Stimulated activated CD4-positive, alpha-beta T cell treated with anti-CD3 and anti-CD28 coated beads, Interleukin-1b, Interleukin-23, amount 100 ng/mL, for 24 hours (primary cell): ENCODE measurements around the gene GUCA1C.

Source experiments
- DNase-seq, 4 experiments: peaks; one replicate each; pipeline ENCODE4 v3.0.0-alpha.2; 2020; ENCODE audit warnings: low read depth in 4 of 4, low spot score in 1 of 4

Gene GUCA1C

DNA sequence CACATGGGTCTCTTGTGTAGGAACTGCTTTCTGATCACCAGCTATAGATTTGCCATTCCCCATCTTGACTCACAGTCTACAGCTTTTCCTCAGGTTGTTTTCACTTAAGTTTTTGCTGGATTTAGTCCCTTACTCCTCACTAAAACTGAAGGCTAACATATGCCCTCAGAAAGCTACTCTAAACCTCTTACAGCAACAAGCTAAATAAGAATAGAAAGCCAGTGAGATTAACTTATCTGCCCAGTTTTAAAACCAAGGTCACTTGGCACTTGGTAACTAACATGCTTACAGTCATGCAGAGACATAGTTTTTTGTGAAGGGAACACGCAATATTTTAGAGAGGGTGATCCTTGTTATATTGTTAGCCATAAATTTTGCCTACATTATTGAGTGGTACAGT lies at the start of gene GUCA1C:
GUCA1C (minus strand) TSS at position 180 of the 400 bp plus-strand sequence; CDS start at position 63, 117 bp downstream.
- DNase-seq, result no peak

DNA sequence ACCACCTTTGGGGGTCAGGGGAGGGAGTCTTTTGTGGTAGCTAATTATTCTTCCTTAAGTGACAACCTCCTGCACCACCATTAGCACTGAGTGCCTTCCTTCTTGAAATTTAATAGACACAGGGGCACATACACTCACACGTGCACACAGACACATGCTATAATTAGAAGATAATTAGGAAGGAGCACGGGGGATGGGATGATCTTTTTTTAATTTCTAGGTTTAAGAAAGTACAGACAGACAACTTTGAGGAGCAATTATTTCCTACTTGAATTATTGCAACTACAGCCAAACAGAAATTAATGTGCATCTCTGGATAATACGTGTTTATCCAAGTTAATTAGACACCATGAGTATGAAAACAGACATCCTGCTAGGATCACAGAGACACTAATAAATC lies 44.8 kb upstream of the GUCA1C start:
- no peak for DNase-seq

- no peak for DNase-seq
These were observed 32.2 kb upstream of the GUCA1C start for GRCh38 chr3:108985844-108986243.

DNA sequence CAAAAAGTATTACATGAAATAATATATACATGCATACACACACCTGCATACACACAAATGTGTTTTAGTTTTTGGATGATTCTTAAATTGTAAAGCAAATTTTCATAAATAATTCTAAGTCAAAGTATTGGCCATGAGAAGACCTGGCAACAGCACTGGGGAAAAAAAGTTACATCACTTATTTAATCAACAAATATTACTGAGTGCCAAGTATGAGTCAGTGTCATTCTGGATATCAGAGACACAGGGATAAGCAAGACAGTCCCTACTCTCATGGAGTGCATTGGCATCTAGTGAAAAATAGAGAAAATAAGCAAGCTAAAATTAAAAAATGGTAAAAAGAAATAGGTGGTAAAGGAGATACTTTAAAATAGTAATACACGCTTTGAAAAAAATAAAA lies 29.4 kb upstream of the GUCA1C start:
- no peak for DNase-seq

DNA sequence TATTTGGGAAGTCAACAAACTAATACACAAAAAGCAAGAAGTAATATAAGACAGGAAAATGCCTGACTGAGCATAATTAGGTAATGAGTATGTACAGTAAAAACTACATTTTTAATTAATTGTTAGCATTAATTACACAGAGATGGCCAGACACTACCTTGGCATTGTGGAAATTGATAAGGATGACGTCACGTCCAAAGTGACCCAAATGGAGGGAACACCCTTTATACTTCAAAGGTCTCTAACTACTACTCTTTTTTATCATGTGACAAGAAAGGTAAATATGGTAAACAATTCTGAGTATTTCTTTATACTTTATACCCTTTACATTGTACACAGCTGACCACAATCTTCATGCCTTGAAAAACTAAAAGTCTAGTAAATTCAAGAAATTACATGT lies 22.4 kb upstream of the GUCA1C start:
- DNase-seq, result no peak

DNA sequence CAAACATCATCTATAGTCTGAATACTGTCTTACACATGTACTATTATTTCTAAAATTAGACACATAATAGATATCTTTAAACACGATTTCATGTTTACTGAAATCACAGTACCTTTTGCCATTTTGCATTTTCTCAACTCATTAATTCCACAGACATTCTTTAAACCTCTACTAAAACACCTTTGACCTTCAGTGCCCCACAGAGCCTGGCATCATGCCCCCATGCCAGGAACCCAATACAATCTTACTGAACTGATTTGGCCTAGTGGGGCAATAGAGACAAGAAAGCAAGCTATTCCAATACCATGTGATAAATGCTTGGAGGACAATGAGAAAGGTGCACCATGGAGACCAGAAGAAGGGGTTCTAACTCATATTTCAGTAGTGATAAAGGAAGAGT lies 19.3 kb upstream of the GUCA1C start:
- DNase-seq, result no peak

DNA sequence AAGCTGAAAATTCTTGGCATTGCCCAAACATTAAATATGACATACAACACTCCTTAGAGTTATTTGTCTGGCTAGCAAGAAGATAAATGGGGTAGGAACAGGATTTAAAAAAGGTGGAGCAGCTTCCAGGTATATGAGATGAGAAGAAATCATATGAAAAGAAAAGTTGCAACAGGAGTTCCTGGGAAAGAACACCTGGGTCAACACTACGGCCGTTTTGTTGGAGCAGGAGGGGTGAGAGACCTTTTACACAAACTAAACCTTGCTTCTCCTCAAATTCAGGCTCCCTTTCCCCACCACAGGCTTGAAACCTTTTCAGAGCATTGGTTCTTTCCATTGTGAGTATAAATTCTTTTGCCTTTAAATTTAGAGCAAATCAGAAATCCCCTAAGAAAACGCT lies 18.8 kb upstream of the GUCA1C start:
- no peak for DNase-seq

GRCh38 chr3:108970561-108970960 lies 16.9 kb upstream of the GUCA1C start:
- DNase-seq, result no peak

GRCh38 chr3:108966773-108967172 lies 13.1 kb upstream of the GUCA1C start:
- no peak for DNase-seq

DNA sequence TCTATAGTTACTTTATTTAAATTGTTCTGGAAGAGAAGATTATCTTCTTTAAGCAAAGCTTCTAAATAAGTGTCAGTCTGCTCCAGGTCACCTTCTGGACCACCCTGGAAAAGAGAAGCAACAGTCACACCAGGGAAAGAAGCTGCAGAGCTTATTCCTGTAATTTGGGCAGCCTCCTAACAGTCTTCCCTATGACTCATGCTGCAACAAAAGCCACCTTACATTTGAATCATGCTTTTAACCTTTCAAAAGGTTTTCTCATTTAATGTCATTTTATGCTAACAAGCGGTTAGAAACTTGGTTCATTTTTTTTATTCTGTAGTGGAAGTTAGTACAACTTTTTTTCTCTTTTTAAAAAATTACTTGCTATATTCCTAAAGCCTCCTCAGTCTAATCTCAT lies 5.3 kb upstream of the GUCA1C start:
- no peak for DNase-seq

GRCh38 chr3:108953210-108953609 lies 469 bp downstream of the GUCA1C start:
- DNase-seq, result no peak

DNA sequence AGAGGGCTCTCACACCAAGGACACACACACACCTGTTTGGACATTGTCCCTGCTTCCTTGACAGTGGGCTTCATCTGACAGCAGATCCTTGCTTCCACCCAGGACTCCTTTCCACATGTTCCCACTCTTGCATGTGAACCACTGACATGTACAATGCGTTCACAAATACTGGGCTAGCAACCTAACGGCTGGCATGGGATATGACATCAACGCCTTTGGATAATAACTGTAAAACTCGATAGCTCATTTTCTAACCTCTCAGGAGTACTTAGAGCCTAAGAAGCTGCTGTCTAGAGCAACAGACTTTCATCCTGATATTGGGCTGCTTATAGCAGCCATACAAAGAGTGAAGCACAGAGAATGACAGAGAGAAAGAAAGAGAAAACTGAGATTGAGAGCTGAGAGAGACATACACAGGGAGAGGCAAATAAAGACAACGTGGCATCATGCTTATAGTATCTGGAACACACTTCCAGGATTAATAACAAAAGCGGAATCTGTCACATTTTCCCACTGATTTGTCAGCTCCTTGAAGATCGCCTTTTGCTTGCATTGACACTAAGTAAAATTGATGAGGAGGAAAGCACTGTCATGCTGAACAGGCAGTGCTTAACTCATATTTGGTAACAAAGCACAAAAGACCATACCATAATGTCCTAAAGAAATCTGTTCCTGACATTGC lies 1.7 kb downstream of the GUCA1C start:
- DNase-seq, result no peak

DNA sequence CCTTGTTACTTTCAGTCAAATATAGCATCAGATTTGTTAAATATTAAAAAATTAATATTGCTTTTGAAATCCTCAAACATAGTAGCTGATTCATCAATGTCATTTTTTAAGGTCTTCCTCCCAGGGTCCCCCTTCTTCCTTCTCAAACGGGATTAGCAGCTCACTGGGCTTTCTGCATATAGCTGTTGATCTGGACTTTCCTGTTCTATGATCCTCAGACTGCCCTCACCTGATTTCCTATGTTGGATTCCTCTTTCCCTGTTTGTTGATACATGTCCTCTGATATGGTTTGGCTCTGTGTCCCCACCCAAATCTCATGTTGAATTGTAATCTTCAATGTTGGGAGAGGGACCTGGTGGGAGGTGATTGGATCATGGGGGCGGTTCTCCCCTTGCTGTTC lies 5.8 kb downstream of the GUCA1C start:
- no peak for DNase-seq

GRCh38 chr3:108946292-108947285 lies 7.1 kb downstream of the GUCA1C start:
- DNase-seq, result no peak

- DNase-seq, result no peak
These were observed 13.0 kb downstream of the GUCA1C start for GRCh38 chr3:108940568-108941263.

DNA sequence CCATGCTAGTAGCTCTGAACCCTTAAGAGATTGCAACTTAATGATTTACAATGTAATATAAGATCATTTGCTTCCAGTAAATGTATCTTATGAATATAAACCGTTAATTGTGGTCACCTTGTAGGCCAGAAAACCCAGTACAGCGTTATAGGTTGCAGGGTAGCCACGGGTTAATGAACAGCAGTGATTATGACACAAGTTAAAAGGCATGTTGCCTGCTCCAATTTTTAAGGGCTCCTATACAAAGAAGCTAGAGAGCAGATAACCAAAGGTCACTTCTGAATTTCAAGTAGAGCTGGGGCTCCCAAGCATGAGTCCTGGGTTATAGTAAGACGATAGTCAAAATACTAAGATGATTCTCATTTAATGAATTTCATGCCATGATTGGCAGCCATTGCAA lies 13.5 kb downstream of the GUCA1C start:
- no peak for DNase-seq

GRCh38 chr3:108936924-108937689 lies 16.6 kb downstream of the GUCA1C start:
- DNase-seq, result no peak

DNA sequence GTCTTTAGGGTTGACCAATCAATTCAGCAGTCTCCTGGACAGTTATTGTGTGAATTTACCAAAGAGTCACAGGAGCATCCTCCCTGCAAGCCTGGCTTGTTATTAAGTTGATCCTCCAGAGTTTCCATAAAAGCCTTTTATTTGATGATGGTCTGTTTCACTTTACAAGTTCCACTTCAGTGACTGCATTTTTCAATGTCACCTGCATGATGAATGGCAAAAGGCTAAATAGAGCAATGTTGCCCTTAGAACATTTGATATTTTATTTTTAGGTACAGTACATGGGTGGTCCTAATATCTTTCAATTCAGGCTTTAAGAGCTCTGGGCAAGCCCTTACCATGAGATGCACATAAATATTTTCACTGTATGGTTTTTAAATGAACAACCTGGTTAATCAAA lies 22.6 kb downstream of the GUCA1C start:
- no peak for DNase-seq

DNA sequence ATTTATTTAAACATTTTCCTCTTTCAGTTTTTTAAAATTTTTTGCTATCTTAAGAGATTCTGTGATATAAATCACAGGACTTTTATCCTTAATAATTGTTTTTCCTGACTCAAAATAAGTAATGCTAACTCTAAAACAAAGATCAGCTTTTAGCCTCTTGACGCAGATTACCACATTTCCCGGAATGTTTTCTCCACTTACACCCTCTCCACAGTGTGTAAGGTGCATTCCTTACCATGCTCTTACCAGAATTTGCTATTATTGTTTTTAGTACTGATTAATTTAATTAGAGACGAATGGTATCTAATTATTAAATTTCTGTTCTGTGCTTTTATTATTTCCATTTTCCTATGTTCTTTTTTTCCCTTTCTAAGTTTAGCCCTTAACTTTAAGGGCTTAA lies 34.8 kb downstream of the GUCA1C start:
- DNase-seq, result no peak

- DNase-seq, result peak; percentile 16 to 44 (median 33)
These were observed 38.7 kb downstream of the GUCA1C start for GRCh38 chr3:108914774-108915641.
